HEK293 (cell line): ENCODE measurements around the gene CCDC158.

Experiments used
- CTCF ChIA-PET: fragments of 350-600 bp; formaldehyde crosslinking; extraction: SDS; loops from one replicate; lab custom pipeline; 2021; ENCODE audit warnings: antibody characterized with exemption; lab: Yijun Ruan, JAX
- POLR2A ChIA-PET: fragments of 300-600 bp; formaldehyde crosslinking; extraction: SDS; loops from one replicate; lab custom pipeline; 2020; ENCODE audit warnings: antibody characterized with exemption, inconsistent platforms; lab: Yijun Ruan, JAX
- H3K27ac ChIP-seq: fragments of 200-500 bp; sonication (Bioruptor generic); 2 replicates; pipeline ENCODE4 v1.5.1; 2014; ENCODE audit warnings: low read depth, low read length, control low read depth, inconsistent platforms; ENCODE audit errors: extremely low read depth
- H3K36me3 ChIP-seq, 2 experiments: fragments of 200-500 bp in 1 of 2; sonication (Bioruptor generic) in 1 of 2; 1 replicate in 1 of 2; 2 replicates in 1 of 2; pipeline ENCODE4 v1.5.1; 2014 to 2017; ENCODE audit warnings: inconsistent platforms in 2 of 2, low read length in 2 of 2; ENCODE audit not compliant: control insufficient read depth in 2 of 2, insufficient read depth in 1 of 2
- H3K4me1 ChIP-seq: fragments of 200-500 bp; sonication (Bioruptor generic); 2 replicates; pipeline ENCODE4 v1.5.1; 2014; ENCODE audit warnings: mild to moderate bottlenecking, low read length, inconsistent platforms; ENCODE audit not compliant: control insufficient read depth, insufficient read depth
- H3K4me3 ChIP-seq: 2 replicates; pipeline ENCODE4 v1.5.1; 2011; ENCODE audit warnings: low read depth, mild to moderate bottlenecking, control low read depth, low read length, moderate library complexity
- H3K9me3 ChIP-seq: fragments of 200-500 bp; sonication (Bioruptor generic); 2 replicates; pipeline ENCODE4 v1.5.1; 2014; ENCODE audit warnings: low read depth, low read length, inconsistent platforms; ENCODE audit not compliant: control insufficient read depth, insufficient read depth
- FEZF1 ChIP-seq: fragments of 450-650 bp; formaldehyde crosslinking; IDR thresholded peaks from 2 replicates; pipeline ENCODE4 v1.5.1; 2016; ENCODE audit warnings: missing biosample characterization, missing genetic modification characterization
- INSM2 ChIP-seq: fragments of 450-650 bp; formaldehyde crosslinking; IDR thresholded peaks from 2 replicates; pipeline ENCODE4 v1.5.1; 2016; ENCODE audit warnings: missing biosample characterization, missing genetic modification characterization
- PRDM10 ChIP-seq: fragments of 450-650 bp; formaldehyde crosslinking; IDR thresholded peaks from 2 replicates; pipeline ENCODE4 v1.5.1; 2016; ENCODE audit warnings: missing biosample characterization, missing genetic modification characterization
- SCRT2 ChIP-seq: fragments of 450-650 bp; formaldehyde crosslinking; IDR thresholded peaks from 2 replicates; pipeline ENCODE4 v1.5.1; 2016; ENCODE audit warnings: missing biosample characterization, missing genetic modification characterization
- SP3 ChIP-seq: fragments of 450-650 bp; formaldehyde crosslinking; IDR thresholded peaks from 2 replicates; pipeline ENCODE4 v1.5.1; 2016; ENCODE audit warnings: missing biosample characterization, missing genetic modification characterization
- SP7 ChIP-seq: fragments of 450-650 bp; formaldehyde crosslinking; IDR thresholded peaks from 2 replicates; pipeline ENCODE4 v1.5.1; 2016; ENCODE audit warnings: missing biosample characterization, missing genetic modification characterization
- WT1 ChIP-seq: fragments of 450-650 bp; formaldehyde crosslinking; IDR thresholded peaks from 2 replicates; pipeline ENCODE4 v1.5.1; 2016; ENCODE audit warnings: missing biosample characterization, missing genetic modification characterization
- ZBTB17 ChIP-seq: fragments of 450-650 bp; formaldehyde crosslinking; IDR thresholded peaks from 2 replicates; pipeline ENCODE4 v1.5.1; 2016; ENCODE audit warnings: missing biosample characterization, missing genetic modification characterization
- ZFP3 ChIP-seq: fragments of 450-650 bp; formaldehyde crosslinking; IDR thresholded peaks from 2 replicates; pipeline ENCODE4 v1.5.1; 2016; ENCODE audit warnings: low read depth, missing biosample characterization, missing genetic modification characterization
- ZNF114 ChIP-seq: fragments of 450-650 bp; formaldehyde crosslinking; IDR thresholded peaks from 2 replicates; pipeline ENCODE4 v1.5.0; 2017; ENCODE audit warnings: missing biosample characterization, missing genetic modification characterization
- ZNF146 ChIP-seq: fragments of 450-650 bp; formaldehyde crosslinking; IDR thresholded peaks from 2 replicates; pipeline ENCODE4 v1.5.1; 2016; ENCODE audit warnings: missing biosample characterization, missing genetic modification characterization
- ZNF184 ChIP-seq: fragments of 450-650 bp; IDR thresholded peaks from 2 replicates; pipeline ENCODE4 v1.5.1; 2018; ENCODE audit warnings: missing biosample characterization, mild to moderate bottlenecking, missing genetic modification characterization
- ZNF214 ChIP-seq: fragments of 450-650 bp; formaldehyde crosslinking; IDR thresholded peaks from 2 replicates; pipeline ENCODE4 v1.5.1; 2017; ENCODE audit warnings: missing biosample characterization, mild to moderate bottlenecking, missing genetic modification characterization, borderline replicate concordance
- ZNF280C ChIP-seq: fragments of 450-650 bp; formaldehyde crosslinking; IDR thresholded peaks from 2 replicates; pipeline ENCODE4 v1.5.1; 2016; ENCODE audit warnings: missing biosample characterization, missing genetic modification characterization
- ZNF292 ChIP-seq: fragments of 450-650 bp; formaldehyde crosslinking; IDR thresholded peaks from 2 replicates; pipeline ENCODE4 v1.5.1; 2016; ENCODE audit warnings: low read depth, missing biosample characterization, missing genetic modification characterization, borderline replicate concordance
- ZNF350 ChIP-seq: fragments of 450-650 bp; formaldehyde crosslinking; IDR thresholded peaks from 2 replicates; pipeline ENCODE4 v1.5.0; 2017; ENCODE audit warnings: missing biosample characterization, mild to moderate bottlenecking, missing genetic modification characterization
- ZNF366 ChIP-seq: fragments of 450-650 bp; formaldehyde crosslinking; conservative IDR thresholded peaks from 2 replicates; pipeline ENCODE4 v1.5.1; 2016; ENCODE audit warnings: missing biosample characterization, missing genetic modification characterization
- ZNF37A ChIP-seq: fragments of 450-650 bp; IDR thresholded peaks from 2 replicates; pipeline ENCODE4 v1.5.1; 2018; ENCODE audit warnings: missing biosample characterization, missing genetic modification characterization
- ZNF433 ChIP-seq: fragments of 450-650 bp; formaldehyde crosslinking; IDR thresholded peaks from 2 replicates; pipeline ENCODE4 v1.5.1; 2016; ENCODE audit warnings: missing biosample characterization, missing genetic modification characterization, low read depth
- ZNF48 ChIP-seq: fragments of 450-650 bp; formaldehyde crosslinking; IDR thresholded peaks from 2 replicates; pipeline ENCODE4 v1.5.1; 2016; ENCODE audit warnings: missing biosample characterization, missing genetic modification characterization
- ZNF510 ChIP-seq: fragments of 450-650 bp; formaldehyde crosslinking; IDR thresholded peaks from 2 replicates; pipeline ENCODE4 v1.5.1; 2018; ENCODE audit warnings: mild to moderate bottlenecking, missing genetic modification characterization, missing biosample characterization; ENCODE audit not compliant: insufficient replicate concordance
- ZNF544 ChIP-seq: fragments of 450-650 bp; formaldehyde crosslinking; IDR thresholded peaks from 2 replicates; pipeline ENCODE4 v1.5.0; 2017; ENCODE audit warnings: missing biosample characterization, missing genetic modification characterization
- ZNF560 ChIP-seq: fragments of 450-650 bp; formaldehyde crosslinking; IDR thresholded peaks from 2 replicates; pipeline ENCODE4 v1.5.1; 2017; ENCODE audit warnings: missing biosample characterization, missing genetic modification characterization, borderline replicate concordance
- ZNF561 ChIP-seq: fragments of 450-650 bp; IDR thresholded peaks from 2 replicates; pipeline ENCODE4 v1.5.1; 2018; ENCODE audit warnings: missing biosample characterization, missing genetic modification characterization, borderline replicate concordance
- ZNF571 ChIP-seq: fragments of 450-650 bp; formaldehyde crosslinking; IDR thresholded peaks from 2 replicates; pipeline ENCODE4 v1.5.0; 2017; ENCODE audit warnings: missing biosample characterization, missing genetic modification characterization
- ZNF596 ChIP-seq: fragments of 450-650 bp; IDR thresholded peaks from 2 replicates; pipeline ENCODE4 v1.5.0; 2018; ENCODE audit warnings: missing biosample characterization, mild to moderate bottlenecking, missing genetic modification characterization, moderate library complexity
- ZNF600 ChIP-seq: fragments of 450-650 bp; formaldehyde crosslinking; IDR thresholded peaks from 2 replicates; pipeline ENCODE4 v1.5.1; 2016; ENCODE audit warnings: missing biosample characterization, missing genetic modification characterization
- ZNF623 ChIP-seq: fragments of 450-650 bp; formaldehyde crosslinking; IDR thresholded peaks from 2 replicates; pipeline ENCODE4 v1.5.1; 2016; ENCODE audit warnings: missing biosample characterization, missing genetic modification characterization
- ZNF639 ChIP-seq: fragments of 450-650 bp; formaldehyde crosslinking; IDR thresholded peaks from 2 replicates; pipeline ENCODE4 v1.5.1; 2016; ENCODE audit warnings: missing biosample characterization, missing genetic modification characterization
- ZNF701 ChIP-seq: fragments of 450-650 bp; formaldehyde crosslinking; IDR thresholded peaks from 2 replicates; pipeline ENCODE4 v1.5.1; 2016; ENCODE audit warnings: missing biosample characterization, missing genetic modification characterization
- ZNF830 ChIP-seq: fragments of 450-650 bp; IDR thresholded peaks from 2 replicates; pipeline ENCODE4 v1.5.0; 2018; ENCODE audit warnings: missing biosample characterization, missing genetic modification characterization, low read depth, mild to moderate bottlenecking, moderate library complexity

Gene CCDC158

GRCh38 chr4:76301068-76301774, 119.7 kb downstream of the CCDC158 start (continued):
- TF ChIP-seq ZBTB17 (no peak), ZNF214 (tag by site-specific recombination) (no peak), PRDM10 (tag by site-specific recombination) (peak; percentile 83), ZNF146 (tag by site-specific recombination) (no peak), ZNF560 (no peak), ZNF639 (peak; percentile 26; the same call in 1 of the 2 replicates), WT1 (0 out of 2 replicates have a peak, but pooled peaks have one; percentile 17), INSM2 (tag by site-specific recombination) (0 out of 2 replicates have a peak, but pooled peaks have one; percentile 46), SCRT2 (no peak), ZNF623 (tag by site-specific recombination) (no peak), SP7 (peak; percentile 56; the same call in 1 of the 2 replicates), ZNF280C (no peak), FEZF1 (tag by site-specific recombination) (no peak), ZNF48 (tag by site-specific recombination) (no peak), ZNF366 (tag by site-specific recombination) (peak; percentile 43; the same call in 1 of the 2 replicates), ZNF433 (no peak), ZNF571 (tag by site-specific recombination) (no peak), ZNF114 (tag by site-specific recombination) (no peak), ZNF830 (tag by site-specific recombination) (no peak)
- TF ChIP-seq, all 188 proteins: peak for 22

GRCh38 chr4:76300012-76300411, 120.9 kb downstream of the CCDC158 start:
- no peak overlapping the region for H3K27ac ChIP-seq
- POLR2A ChIA-PET: no interaction called here
- H3K4me1 ChIP-seq: no peaks in the 10 kb centered on the region
- H3K36me3 ChIP-seq: no peaks in the 10 kb centered on the region
- CTCF ChIA-PET: no interaction called here
- no peaks in the 10 kb centered on the region for H3K9me3 ChIP-seq
- no peak for TF ChIP-seq ZNF350 (tag by site-specific recombination)
- TF ChIP-seq ZNF292 (tag by site-specific recombination): no peak
- no peak for TF ChIP-seq FEZF1 (tag by site-specific recombination)
- TF ChIP-seq ZNF596 (tag by site-specific recombination): no peak
- no peak for TF ChIP-seq ZNF366 (tag by site-specific recombination)
- no peak for TF ChIP-seq ZNF561 (tag by site-specific recombination)
- no peak for TF ChIP-seq SP3
- no peak for TF ChIP-seq ZNF600 (tag by site-specific recombination)
- no peak for TF ChIP-seq ZFP3 (tag by site-specific recombination)
- no peak for TF ChIP-seq ZNF544 (tag by site-specific recombination)
- no peak for TF ChIP-seq ZNF37A (tag by site-specific recombination)
- no peak for TF ChIP-seq ZNF510
- no peak for TF ChIP-seq ZNF184
- TF ChIP-seq ZNF701: no peak
- no peak overlapping the region for H3K4me3 ChIP-seq
